Activated CD8-positive, alpha-beta T cell treated with anti-CD3 and anti-CD28 coated beads, Interleukin-2, amount 10 ng/mL, durations not matched to agents 7 days and 5 days (primary cell): Measurements from ENCODE around the gene ESYT1. TPM values are rescaled to one million over a fixed set of nuclear protein-coding genes. Genes with fewer than 3 reads are reported as not detected.
"Not testable (repeated sequence)": the region's sequence is repeated elsewhere in the genome, so short reads cannot be mapped to it uniquely, and the experiment has no call there.

Experiments used
- ATAC-seq: fragments of 150-1000 bp; cut with Tn5 transposase; one replicate; pipeline ENCODE4 v1.10.0; 2021; ENCODE audit warnings: moderate library complexity
- CTCF ChIA-PET: fragments of 350-600 bp; sonication (Branson Sonifier 250); formaldehyde crosslinking; loops from one replicate; lab custom pipeline; 2021; ENCODE audit warnings: antibody characterized with exemption; lab: Charles Lee
- POLR2A ChIA-PET: fragments of 350-600 bp; sonication (Branson Sonifier 250); formaldehyde crosslinking; loops from one replicate; lab custom pipeline; 2021; ENCODE audit warnings: antibody characterized with exemption; lab: Charles Lee
- DNase-seq: peaks from one replicate; pipeline ENCODE4 v3.0.0-alpha.2; 2020
- H3K27ac Mint-ChIP-seq: one replicate; pipeline ENCODE4 v1.8.0; 2021; ENCODE audit warnings: mild to moderate bottlenecking, mixed read lengths
- H3K27me3 Mint-ChIP-seq: one replicate; pipeline ENCODE4 v1.8.0; 2021; ENCODE audit warnings: low read depth, mixed read lengths
- H3K36me3 Mint-ChIP-seq: one replicate; pipeline ENCODE4 v1.8.0; 2021; ENCODE audit warnings: low read depth, mixed read lengths
- H3K4me1 Mint-ChIP-seq: one replicate; pipeline ENCODE4 v1.8.0; 2021; ENCODE audit warnings: low read depth, mixed read lengths
- H3K4me3 Mint-ChIP-seq: one replicate; pipeline ENCODE4 v1.8.0; 2021; ENCODE audit warnings: mild to moderate bottlenecking, mixed read lengths
- H3K9me3 Mint-ChIP-seq: one replicate; pipeline ENCODE4 v1.8.0; 2022; ENCODE audit warnings: mixed read lengths; ENCODE audit not compliant: insufficient read depth
- total RNA-seq, 2 experiments: library from RNA; stranded (reverse); gene quantifications; one replicate each; pipeline ENCODE4 v1.2.3, GENCODE V29; 2021

Gene ESYT1
- total RNA-seq, 2 experiments from 2014 or later = 317 to 333 TPM

- POLR2A ChIA-PET = interaction anchor here (0.6 to 2.9 kb wide), 6 partner anchors 12 to 38 kb away, joined by 3 to 17 read pairs (median 6); partner anchors contain the start of genes ESYT1, SMARCC2 and ZC3H10
- Mint-ChIP-seq H3K4me3 (peak overlapping the region; percentile 30), H3K27ac (peak overlapping the region; percentile 48), H3K4me1 (peaks cover 70% of the 10 kb centered on the region), H3K9me3 (no peaks in the 10 kb centered on the region), H3K27me3 (no peaks in the 10 kb centered on the region), H3K36me3 (peaks cover 43% of the 10 kb centered on the region)
- DNase-seq (no peak), ATAC-seq (no peak)
- CTCF ChIA-PET = interaction anchor here (1.2 to 2.6 kb wide), 4 partner anchors 27 to 108 kb away, joined by 3 to 13 read pairs (median 8); partner anchors contain the start of genes ESYT1, SMARCC2 and ZC3H10
Measured at GRCh38 chr12:56155256-56155845, 27.3 kb downstream of the ESYT1 start.

- not testable (repeated sequence) for H3K9me3 Mint-ChIP-seq, DNase-seq, H3K27me3 Mint-ChIP-seq, ATAC-seq
- Mint-ChIP-seq H3K36me3 (peaks cover 54% of the 10 kb centered on the region), H3K27ac (peak overlapping the region; percentile 96), H3K4me1 (peaks cover 69% of the 10 kb centered on the region), H3K4me3 (peak overlapping the region; percentile 90)
- ChIA-PET POLR2A (interaction anchor here (0.8 kb wide), 1 partner anchor 30 kb away, joined by 3 read pairs; no protein-coding TSS in a partner anchor), CTCF (interaction anchor here (1.1 to 2.6 kb wide), 2 partner anchors 28 to 39 kb away, joined by 4 to 13 read pairs; partner anchors contain the start of genes ESYT1 and ZC3H10)
Measured at GRCh38 chr12:56156464-56157200, 28.6 kb downstream of the ESYT1 start.

- peaks cover 62% of the 10 kb centered on the region for H3K36me3 Mint-ChIP-seq
- CTCF ChIA-PET = interaction anchor here (1.1 to 8.3 kb wide), 4 partner anchors 29 to 39 kb away, joined by 4 to 74 read pairs (median 32); partner anchors contain the start of genes ESYT1, SMARCC2 and ZC3H10
- peak; percentile 53 for ATAC-seq
- H3K4me3 Mint-ChIP-seq = peak overlapping the region; percentile 90
- H3K4me1 Mint-ChIP-seq = peaks cover 68% of the 10 kb centered on the region
- H3K9me3 Mint-ChIP-seq = no peaks in the 10 kb centered on the region
- peak overlapping the region; percentile 96 for H3K27ac Mint-ChIP-seq
- POLR2A ChIA-PET = interaction anchor here (0.7 to 6.6 kb wide), 8 partner anchors 9 to 294 kb away, joined by 3 to 77 read pairs (median 4); partner anchors contain the start of genes ESYT1, SMARCC2 and ZC3H10
- peak; percentile 80 for DNase-seq
- H3K27me3 Mint-ChIP-seq = no peaks in the 10 kb centered on the region
Measured at GRCh38 chr12:56157201-56158028, 29.3 kb downstream of the ESYT1 start.

GRCh38 chr12:56158029-56158925 lies 30.2 kb downstream of the ESYT1 start, which contains the start of gene MYL6:
Gene MYL6, plus strand, starts transcription at chr12:56158359. Its CDS starts 43 bp downstream, at chr12:56158402.
- no peaks in the 10 kb centered on the region for H3K9me3 Mint-ChIP-seq
- peaks cover 61% of the 10 kb centered on the region for H3K4me1 Mint-ChIP-seq
- ChIA-PET POLR2A (interaction anchor here (0.6 to 6.6 kb wide), 15 partner anchors 10 to 471 kb away, joined by 3 to 77 read pairs (median 3); partner anchors contain the start of genes ESYT1, SMARCC2 and ZC3H10), CTCF (interaction anchor here (0.6 to 8.3 kb wide), 6 partner anchors 17 to 205 kb away, joined by 3 to 74 read pairs (median 14); partner anchors contain the start of genes ESYT1, SMARCC2 and ZC3H10)
- H3K4me3 Mint-ChIP-seq = peak within 1 kb of the TSS; percentile 90
- peaks cover 69% of the 10 kb centered on the region for H3K36me3 Mint-ChIP-seq
- ATAC-seq (peak; percentile 83), DNase-seq (peak; percentile 97)
- H3K27ac Mint-ChIP-seq = peak within 1 kb of the TSS; percentile 96
- H3K27me3 Mint-ChIP-seq = no peaks in the 10 kb centered on the region

- Mint-ChIP-seq H3K27me3 (no peaks in the 10 kb centered on the region), H3K36me3 (peaks cover 76% of the 10 kb centered on the region), H3K9me3 (no peaks in the 10 kb centered on the region), H3K27ac (peak overlapping the region; percentile 96), H3K4me1 (peaks cover 58% of the 10 kb centered on the region), H3K4me3 (peak overlapping the region; percentile 90)
- ATAC-seq (peak; percentile 3), DNase-seq (peak; percentile 52)
- ChIA-PET POLR2A (interaction anchor here (0.9 to 6.6 kb wide), 9 partner anchors 9 to 470 kb away, joined by 3 to 77 read pairs (median 6); partner anchors contain the start of genes ESYT1, SMARCC2 and ZC3H10), CTCF (interaction anchor here (1.0 to 8.3 kb wide), 5 partner anchors 16 to 40 kb away, joined by 3 to 74 read pairs (median 20); partner anchors contain the start of genes ESYT1, SMARCC2 and ZC3H10)
Measured at GRCh38 chr12:56158926-56159461, 30.9 kb downstream of the ESYT1 start.

GRCh38 chr12:56159482-56160192 lies 31.6 kb downstream of the ESYT1 start:
- ChIA-PET CTCF (interaction anchor here (1.0 to 8.3 kb wide), 5 partner anchors 16 to 41 kb away, joined by 3 to 74 read pairs (median 20); partner anchors contain the start of genes ESYT1, SMARCC2 and ZC3H10), POLR2A (interaction anchor here (0.8 to 6.6 kb wide), 10 partner anchors 9 to 140 kb away, joined by 3 to 77 read pairs (median 5); partner anchors contain the start of genes CS, ESYT1, PA2G4 and SMARCC2)
- Mint-ChIP-seq H3K27me3 (no peaks in the 10 kb centered on the region), H3K4me1 (peaks cover 51% of the 10 kb centered on the region), H3K36me3 (peaks cover 79% of the 10 kb centered on the region), H3K27ac (peak overlapping the region; percentile 96), H3K9me3 (no peaks in the 10 kb centered on the region), H3K4me3 (peak overlapping the region; percentile 90)
- ATAC-seq (no peak), DNase-seq (no peak)

GRCh38 chr12:56160193-56160763 lies 32.2 kb downstream of the ESYT1 start:
- ChIA-PET CTCF (interaction anchor here (1.6 to 8.3 kb wide), 4 partner anchors 29 to 75 kb away, joined by 3 to 74 read pairs (median 35); partner anchors contain the start of genes ESYT1, SMARCC2 and ZC3H10), POLR2A (interaction anchor here (0.8 to 6.6 kb wide), 12 partner anchors 8 to 140 kb away, joined by 3 to 77 read pairs (median 10); partner anchors contain the start of genes CS, ESYT1, PA2G4 and SMARCC2)
- Mint-ChIP-seq H3K4me1 (peaks cover 46% of the 10 kb centered on the region), H3K27me3 (no peaks in the 10 kb centered on the region), H3K4me3 (peak overlapping the region; percentile 90), H3K27ac (peak overlapping the region; percentile 96), H3K9me3 (no peaks in the 10 kb centered on the region), H3K36me3 (peaks cover 77% of the 10 kb centered on the region)
- DNase-seq (peak; percentile 83), ATAC-seq (peak; percentile 42)

- ATAC-seq = no peak
- ChIA-PET POLR2A (interaction anchor here (1.5 to 6.6 kb wide), 9 partner anchors 9 to 43 kb away, joined by 6 to 77 read pairs (median 12); partner anchors contain the start of genes ESYT1, SMARCC2 and ZC3H10), CTCF (interaction anchor here (1.6 to 8.3 kb wide), 3 partner anchors 28 to 76 kb away, joined by 3 to 74 read pairs (median 50); partner anchors contain the start of genes ESYT1 and SMARCC2)
- peaks cover 39% of the 10 kb centered on the region for H3K4me1 Mint-ChIP-seq
- peak overlapping the region; percentile 96 for H3K27ac Mint-ChIP-seq
- H3K27me3 Mint-ChIP-seq = no peaks in the 10 kb centered on the region
- peak overlapping the region; percentile 90 for H3K4me3 Mint-ChIP-seq
- no peak for DNase-seq
- H3K9me3 Mint-ChIP-seq = no peaks in the 10 kb centered on the region
- peaks cover 78% of the 10 kb centered on the region for H3K36me3 Mint-ChIP-seq
Measured at GRCh38 chr12:56160894-56161689, 33.0 kb downstream of the ESYT1 start.
